Keratinocyte (primary cell): ENCODE results near the gene STX8. TPM values are rescaled to one million over a fixed set of nuclear protein-coding genes. Genes with fewer than 3 reads are reported as not detected.

ENCODE experiments used
- DNase-seq: peaks from one replicate; pipeline ENCODE4 v3.0.0-alpha.2; 2011; ENCODE audit warnings: low read depth, missing footprints, low spot score
- FAIRE-seq: peaks from 2 replicates; lab custom pipeline; 2011; peaks lifted over from hg19 to GRCh38; lab: Jason Lieb, UNC
- H2AFZ ChIP-seq: 2 replicates; pipeline ENCODE4 v1.6.0; 2012; ENCODE audit warnings: low read length, control low read depth, inconsistent platforms; ENCODE audit not compliant: control insufficient read depth
- H3K27ac ChIP-seq: 2 replicates; pipeline ENCODE4 v1.5.1; 2011; ENCODE audit warnings: low read length; ENCODE audit not compliant: control insufficient read depth, insufficient read depth
- H3K27me3 ChIP-seq: 3 replicates; pipeline ENCODE4 v1.6.0; 2011; ENCODE audit warnings: low read length; ENCODE audit not compliant: control insufficient read depth, insufficient read depth; ENCODE audit errors: extremely low read depth
- H3K36me3 ChIP-seq, 2 experiments: 2 replicates in 1 of 2; 3 replicates in 1 of 2; pipeline ENCODE4 v1.5.1; 2011; ENCODE audit warnings: low read length in 2 of 2, mild to moderate bottlenecking in 1 of 2; ENCODE audit not compliant: control insufficient read depth in 2 of 2, insufficient read depth in 2 of 2; ENCODE audit errors: extremely low read depth in 1 of 2
- H3K4me1 ChIP-seq: 3 replicates; pipeline ENCODE4 v1.5.1; 2011; ENCODE audit warnings: low read length; ENCODE audit not compliant: control insufficient read depth, insufficient read depth; ENCODE audit errors: extremely low read depth
- H3K4me2 ChIP-seq: 3 replicates; pipeline ENCODE4 v1.6.0; 2011; ENCODE audit warnings: low read depth, low read length; ENCODE audit not compliant: control insufficient read depth, insufficient read depth; ENCODE audit errors: extremely low read depth
- H3K4me3 ChIP-seq, 3 experiments: fragments of 200-600 bp in 1 of 3; sonication (generic) in 1 of 3; 2 replicates in 2 of 3; 3 replicates in 1 of 3; pipeline ENCODE4 v1.5.1; 2011 to 2016; ENCODE audit warnings: low read length in 3 of 3, mild to moderate bottlenecking in 3 of 3, control low read depth in 2 of 3, inconsistent platforms in 1 of 3, low read depth in 1 of 3, mixed read lengths in 1 of 3, mixed run types in 1 of 3, moderate library complexity in 1 of 3; ENCODE audit not compliant: control insufficient read depth in 2 of 3, insufficient read depth in 2 of 3; ENCODE audit errors: extremely low read depth in 1 of 3
- H3K79me2 ChIP-seq: 2 replicates; pipeline ENCODE4 v1.6.0; 2012; ENCODE audit warnings: low read length; ENCODE audit not compliant: control insufficient read depth, insufficient read depth
- H3K9ac ChIP-seq: 3 replicates; pipeline ENCODE4 v1.6.0; 2011; ENCODE audit warnings: low read length; ENCODE audit not compliant: control insufficient read depth, insufficient read depth; ENCODE audit errors: extremely low read depth
- H3K9me1 ChIP-seq: 3 replicates; pipeline ENCODE4 v1.6.0; 2011; ENCODE audit warnings: low read length; ENCODE audit not compliant: control insufficient read depth, insufficient read depth; ENCODE audit errors: extremely low read depth
- H3K9me3 ChIP-seq: 2 replicates; pipeline ENCODE4 v1.5.1; 2012; ENCODE audit warnings: low read depth, low read length; ENCODE audit not compliant: control insufficient read depth
- H4K20me1 ChIP-seq: 3 replicates; pipeline ENCODE4 v1.6.0; 2011; ENCODE audit warnings: low read length; ENCODE audit not compliant: control insufficient read depth, insufficient read depth; ENCODE audit errors: extremely low read depth
- EZH2 ChIP-seq: IDR thresholded peaks from one replicate; pipeline ENCODE4 v1.6.1; 2012; ENCODE audit warnings: inconsistent platforms, mild to moderate bottlenecking, low read length, moderate library complexity
- dilution Hi-C: fragments of 300-500 bp; cut with MboI; formaldehyde crosslinking; loops from one replicate; pipeline ENCODE4 v1.7.0; 2020; ENCODE audit warnings: low sequenced_read_pairs; ENCODE audit not compliant: extremely low pct_ligation_motif_present
- polyA plus RNA-seq, 5 experiments: library from polyadenylated mRNA; depleted of rRNA in 3 of 5; stranded (reverse) in 3 of 5; stranded (forward) in 1 of 5; unstranded in 1 of 5; fragments of >200 nt; gene quantifications; 1 replicate in 1 of 5; 2 replicates in 3 of 5; 3 replicates in 1 of 5; pipeline versions ENCODE4 v1.2.1 to v1.2.3, GENCODE V29; 2011 to 2012; ENCODE audit warnings: missing spikeins in 2 of 5, low read depth in 1 of 5, low replicate concordance in 1 of 5
- TF ChIP-seq, protein P1 (sequence below), 3 experiments: IDR thresholded peaks in 1 of 3; conservative IDR thresholded peaks in 1 of 3; optimal IDR thresholded peaks in 1 of 3; 2 replicates in 2 of 3; 3 replicates in 1 of 3; pipeline versions ENCODE3 to v1.5.1; 2011; ENCODE audit warnings: low read length in 3 of 3, mild to moderate bottlenecking in 3 of 3, moderate library complexity in 2 of 3, control low read depth in 1 of 3, inconsistent platforms in 1 of 3; ENCODE audit not compliant: insufficient read depth in 2 of 3; ENCODE audit errors: extremely low read depth in 1 of 3

Gene STX8
- polyA plus RNA-seq, 1 donor (not counting 4 experiments of a cell fraction or from before 2014, with no cell fraction given): 90.3 TPM

GRCh38 chr17:9273428-9274391, 301.9 kb downstream of the STX8 start:
- Histone ChIP-seq H3K27ac (no peak overlapping the region), H2AFZ (no peak overlapping the region), H3K9me3 (no peaks in the 10 kb centered on the region), H3K27me3 (no peaks in the 10 kb centered on the region), H3K4me3 (no peak overlapping the region), H3K9me1 (no peaks in the 10 kb centered on the region), H3K4me1 (no peaks in the 10 kb centered on the region), H3K9ac (no peak overlapping the region), H3K79me2 (no peaks in the 10 kb centered on the region), H3K4me2 (no peak overlapping the region), H4K20me1 (no peaks in the 10 kb centered on the region), H3K36me3 (no peaks in the 10 kb centered on the region)
- TF ChIP-seq, protein P1, sequence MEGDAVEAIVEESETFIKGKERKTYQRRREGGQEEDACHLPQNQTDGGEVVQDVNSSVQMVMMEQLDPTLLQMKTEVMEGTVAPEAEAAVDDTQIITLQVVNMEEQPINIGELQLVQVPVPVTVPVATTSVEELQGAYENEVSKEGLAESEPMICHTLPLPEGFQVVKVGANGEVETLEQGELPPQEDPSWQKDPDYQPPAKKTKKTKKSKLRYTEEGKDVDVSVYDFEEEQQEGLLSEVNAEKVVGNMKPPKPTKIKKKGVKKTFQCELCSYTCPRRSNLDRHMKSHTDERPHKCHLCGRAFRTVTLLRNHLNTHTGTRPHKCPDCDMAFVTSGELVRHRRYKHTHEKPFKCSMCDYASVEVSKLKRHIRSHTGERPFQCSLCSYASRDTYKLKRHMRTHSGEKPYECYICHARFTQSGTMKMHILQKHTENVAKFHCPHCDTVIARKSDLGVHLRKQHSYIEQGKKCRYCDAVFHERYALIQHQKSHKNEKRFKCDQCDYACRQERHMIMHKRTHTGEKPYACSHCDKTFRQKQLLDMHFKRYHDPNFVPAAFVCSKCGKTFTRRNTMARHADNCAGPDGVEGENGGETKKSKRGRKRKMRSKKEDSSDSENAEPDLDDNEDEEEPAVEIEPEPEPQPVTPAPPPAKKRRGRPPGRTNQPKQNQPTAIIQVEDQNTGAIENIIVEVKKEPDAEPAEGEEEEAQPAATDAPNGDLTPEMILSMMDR (optimal IDR thresholded peaks at IDR 0.05 in 1 of 3, IDR thresholded peaks at IDR 0.05 in 1 of 3, conservative IDR thresholded peaks at IDR 0.05 in 1 of 3; ENCODE audit: extremely low read depth in 1 of 3, insufficient read depth in 2 of 3, low read length in 3 of 3): no peak
- no peak for TF ChIP-seq EZH2
- dilution Hi-C loops: no loop called here
- DNase-seq (no peak), FAIRE-seq (no peak)

DNA sequence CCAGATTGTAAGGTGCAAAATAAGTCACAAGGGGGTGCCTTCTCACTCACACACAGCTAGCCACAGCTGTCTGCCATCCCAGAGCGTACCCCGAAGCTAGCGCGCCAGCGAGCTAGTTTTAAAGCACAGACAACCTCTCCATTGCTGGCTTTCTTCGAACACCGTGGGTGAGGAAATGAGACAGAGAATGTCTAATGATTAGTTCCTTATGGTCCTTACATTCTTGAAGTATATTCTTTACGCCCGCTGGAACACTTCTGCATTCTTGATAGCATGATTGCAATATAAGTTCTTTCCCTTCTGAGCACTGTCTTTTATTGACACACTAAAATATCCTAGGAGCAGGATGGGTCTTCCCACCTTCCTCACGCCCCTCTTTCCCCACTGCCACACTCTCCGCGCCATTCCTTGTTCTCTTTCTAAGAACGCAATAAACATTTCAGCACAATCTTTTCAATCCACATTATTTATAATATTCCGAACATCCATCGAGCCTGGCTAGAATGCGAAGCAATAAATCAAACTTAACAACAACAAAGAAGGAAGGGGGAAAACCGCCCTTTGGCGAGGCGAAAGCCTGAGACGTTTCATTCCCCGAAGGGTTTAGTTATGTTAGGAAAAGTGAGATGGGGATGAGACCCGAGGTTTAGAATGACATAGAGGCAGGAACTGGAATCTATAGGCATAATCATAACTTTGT, 303.0 kb downstream of the STX8 start:
- no peaks in the 10 kb centered on the region for H4K20me1 ChIP-seq
- dilution Hi-C loops: no loop called here
- FAIRE-seq: no peak

More for the DNA sequence above, 303.0 kb downstream of the STX8 start:
- DNase-seq: no peak
- Histone ChIP-seq H2AFZ (no peak overlapping the region), H3K4me2 (no peak overlapping the region), H3K27ac (no peak overlapping the region), H3K79me2 (no peaks in the 10 kb centered on the region), H3K9me3 (no peaks in the 10 kb centered on the region), H3K9ac (no peak overlapping the region), H3K36me3 (no peaks in the 10 kb centered on the region), H3K27me3 (no peaks in the 10 kb centered on the region), H3K9me1 (no peaks in the 10 kb centered on the region), H3K4me3 (no peak overlapping the region), H3K4me1 (no peaks in the 10 kb centered on the region)
- TF ChIP-seq, protein P1 (optimal IDR thresholded peaks at IDR 0.05 in 1 of 3, IDR thresholded peaks at IDR 0.05 in 1 of 3, conservative IDR thresholded peaks at IDR 0.05 in 1 of 3; ENCODE audit: extremely low read depth in 1 of 3, insufficient read depth in 2 of 3, low read length in 3 of 3): peak in 1 of 3 experiments; percentile 3
- TF ChIP-seq EZH2: no peak
